Measurements from ENCODE around the gene PDCD11.

- TF ChIP-seq CTCF (IDR thresholded peaks at IDR 0.05; ENCODE audit: low read depth, low read length, poor library complexity, severe bottlenecking) (no peak), EZH2phosphoT487 (IDR thresholded peaks at IDR 0.05; ENCODE audit: borderline replicate concordance, low read length) (no peak)
Observed at GRCh38 chr10:103397191-103397825, 882 bp downstream of the PDCD11 start.

Measured in DOHH2 (cell line).